ENCODE measurements around the gene EML4. TPM values are rescaled to one million over a fixed set of nuclear protein-coding genes. Genes with fewer than 3 reads are reported as not detected.
"Not testable (repeated sequence)": the region's sequence is repeated elsewhere in the genome, so short reads cannot be mapped to it uniquely, and the experiment has no call there.

Gene EML4
- total RNA-seq, 1 donor from 2014 or later, result 68.2 TPM

DNA sequence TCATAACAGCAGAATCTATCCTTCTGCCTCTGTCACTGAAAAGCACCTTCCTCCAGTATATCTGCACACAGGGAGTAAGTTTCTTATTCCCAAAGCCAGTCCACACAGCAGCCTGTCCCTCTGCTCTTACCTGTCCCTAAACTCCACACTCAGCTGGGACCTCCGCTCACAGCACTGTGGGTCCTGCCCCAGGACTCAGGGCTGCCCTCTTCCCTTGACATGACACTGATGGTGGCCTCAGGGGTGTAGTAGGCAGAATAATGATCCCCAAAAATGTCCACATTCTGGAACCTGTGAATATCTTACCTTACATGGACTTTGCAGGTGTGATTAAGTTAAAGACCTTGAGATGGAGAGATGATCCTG lies 39.7 kb upstream of the EML4 start:
- Histone ChIP-seq H3K79me2 (ENCODE audit: insufficient read depth, low read length) (no peaks in the 10 kb centered on the region), H3K9me3 (ENCODE audit: insufficient read depth, low read depth, low read length) (no peaks in the 10 kb centered on the region), H3K27ac (ENCODE audit: low read depth, low read length) (no peak overlapping the region), H2AFZ (ENCODE audit: low read depth, low read length) (no peak overlapping the region), H3K4me3 (ENCODE audit: insufficient read depth, low read depth, low read length) (no peak overlapping the region), H3K4me2 (ENCODE audit: low read length) (peak overlapping the region; percentile 5), H3K36me3 (ENCODE audit: insufficient read depth, low read length) (no peaks in the 10 kb centered on the region), H3K9ac (ENCODE audit: low read length) (no peak overlapping the region), H3K4me1 (ENCODE audit: insufficient read depth, low read length) (peaks cover 26% of the 10 kb centered on the region), H4K20me1 (ENCODE audit: insufficient read depth, low read length) (no peaks in the 10 kb centered on the region), H3K27me3 (ENCODE audit: insufficient read depth, low read length) (no peaks in the 10 kb centered on the region)
- no peak overlapping the region for H3K27ac Mint-ChIP-seq (ENCODE audit: unreplicated experiment)
- H3K36me3 Mint-ChIP-seq (ENCODE audit: low read depth, unreplicated experiment), result no peaks in the 10 kb centered on the region
- no peak overlapping the region for H3K4me3 Mint-ChIP-seq (ENCODE audit: unreplicated experiment)
- FAIRE-seq (no peak), DNase-seq (ENCODE audit: low read depth) (no peak)
- H3K9me3 Mint-ChIP-seq (ENCODE audit: unreplicated experiment), result no peaks in the 10 kb centered on the region
- H3K4me1 Mint-ChIP-seq (ENCODE audit: low read depth, unreplicated experiment), result peaks cover 63% of the 10 kb centered on the region
- no peak for TF ChIP-seq EZH2 (IDR thresholded peaks at IDR 0.05; ENCODE audit: insufficient read depth, low read length)
- TF ChIP-seq, protein P1, sequence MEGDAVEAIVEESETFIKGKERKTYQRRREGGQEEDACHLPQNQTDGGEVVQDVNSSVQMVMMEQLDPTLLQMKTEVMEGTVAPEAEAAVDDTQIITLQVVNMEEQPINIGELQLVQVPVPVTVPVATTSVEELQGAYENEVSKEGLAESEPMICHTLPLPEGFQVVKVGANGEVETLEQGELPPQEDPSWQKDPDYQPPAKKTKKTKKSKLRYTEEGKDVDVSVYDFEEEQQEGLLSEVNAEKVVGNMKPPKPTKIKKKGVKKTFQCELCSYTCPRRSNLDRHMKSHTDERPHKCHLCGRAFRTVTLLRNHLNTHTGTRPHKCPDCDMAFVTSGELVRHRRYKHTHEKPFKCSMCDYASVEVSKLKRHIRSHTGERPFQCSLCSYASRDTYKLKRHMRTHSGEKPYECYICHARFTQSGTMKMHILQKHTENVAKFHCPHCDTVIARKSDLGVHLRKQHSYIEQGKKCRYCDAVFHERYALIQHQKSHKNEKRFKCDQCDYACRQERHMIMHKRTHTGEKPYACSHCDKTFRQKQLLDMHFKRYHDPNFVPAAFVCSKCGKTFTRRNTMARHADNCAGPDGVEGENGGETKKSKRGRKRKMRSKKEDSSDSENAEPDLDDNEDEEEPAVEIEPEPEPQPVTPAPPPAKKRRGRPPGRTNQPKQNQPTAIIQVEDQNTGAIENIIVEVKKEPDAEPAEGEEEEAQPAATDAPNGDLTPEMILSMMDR (IDR thresholded peaks at IDR 0.05; ENCODE audit: insufficient read depth, low read depth, low read length), result no peak
- no peaks in the 10 kb centered on the region for H3K27me3 Mint-ChIP-seq (ENCODE audit: low read depth, unreplicated experiment)

DNA sequence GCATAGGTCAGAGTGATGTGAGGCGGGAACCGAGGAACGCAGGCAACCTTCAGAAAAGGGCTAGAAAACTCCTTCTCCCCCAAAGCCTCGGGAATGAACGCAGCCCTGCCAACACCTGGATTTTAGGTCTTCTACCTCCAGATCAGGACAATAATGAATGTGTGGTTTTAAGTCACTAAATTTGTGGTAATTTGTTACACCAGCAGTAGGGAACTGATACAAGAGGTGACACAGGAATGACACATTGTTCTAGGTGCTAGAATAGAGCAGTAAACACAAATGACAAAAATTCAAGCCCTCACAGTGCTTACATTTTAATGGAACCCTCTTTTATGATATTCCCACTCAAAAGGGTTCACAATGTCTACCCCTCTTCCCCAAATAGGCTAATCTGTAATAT lies 39.2 kb upstream of the EML4 start:
- H3K9ac ChIP-seq (ENCODE audit: low read length), result no peak overlapping the region
- H3K36me3 ChIP-seq (ENCODE audit: insufficient read depth, low read length), result no peaks in the 10 kb centered on the region
- peaks cover 26% of the 10 kb centered on the region for H3K4me1 ChIP-seq (ENCODE audit: insufficient read depth, low read length)
- Mint-ChIP-seq H3K4me3 (ENCODE audit: unreplicated experiment) (no peak overlapping the region), H3K4me1 (ENCODE audit: low read depth, unreplicated experiment) (peaks cover 63% of the 10 kb centered on the region), H3K27me3 (ENCODE audit: low read depth, unreplicated experiment) (no peaks in the 10 kb centered on the region), H3K27ac (ENCODE audit: unreplicated experiment) (no peak overlapping the region), H3K36me3 (ENCODE audit: low read depth, unreplicated experiment) (no peaks in the 10 kb centered on the region), H3K9me3 (ENCODE audit: unreplicated experiment) (no peaks in the 10 kb centered on the region)
- H3K9me3 ChIP-seq (ENCODE audit: insufficient read depth, low read depth, low read length), result no peaks in the 10 kb centered on the region
- FAIRE-seq (no peak), DNase-seq (ENCODE audit: low read depth) (no peak)
- H3K27ac ChIP-seq (ENCODE audit: low read depth, low read length), result no peak overlapping the region
- no peaks in the 10 kb centered on the region for H4K20me1 ChIP-seq (ENCODE audit: insufficient read depth, low read length)
- H3K27me3 ChIP-seq (ENCODE audit: insufficient read depth, low read length), result no peaks in the 10 kb centered on the region
- TF ChIP-seq, protein P1 (IDR thresholded peaks at IDR 0.05; ENCODE audit: insufficient read depth, low read depth, low read length), result no peak
- TF ChIP-seq EZH2 (IDR thresholded peaks at IDR 0.05; ENCODE audit: insufficient read depth, low read length), result no peak
- no peak overlapping the region for H3K4me2 ChIP-seq (ENCODE audit: low read length)
- no peak overlapping the region for H3K4me3 ChIP-seq (ENCODE audit: insufficient read depth, low read depth, low read length)
- H2AFZ ChIP-seq (ENCODE audit: low read depth, low read length), result no peak overlapping the region
- H3K79me2 ChIP-seq (ENCODE audit: insufficient read depth, low read length), result no peaks in the 10 kb centered on the region

DNA sequence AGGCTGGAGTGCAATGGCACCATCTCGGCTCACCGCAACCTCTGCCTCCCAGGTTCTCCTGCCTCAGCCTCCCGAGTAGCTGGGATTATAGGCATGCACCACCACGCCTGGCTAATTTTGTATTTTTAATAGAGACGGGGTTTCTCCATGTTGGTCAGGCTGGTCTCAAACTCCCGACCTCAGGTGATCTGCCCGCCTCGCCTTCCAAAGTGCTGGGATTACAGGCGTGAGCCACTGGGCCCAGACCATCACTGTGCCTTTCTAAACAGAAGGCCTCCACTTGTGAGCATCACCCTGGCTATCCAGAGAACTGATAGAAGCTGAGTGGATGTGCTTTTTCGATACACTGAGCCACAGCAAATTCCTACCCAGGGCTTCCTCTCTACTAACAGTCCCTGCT lies 38.3 kb upstream of the EML4 start:
- H3K27me3 Mint-ChIP-seq (ENCODE audit: low read depth, unreplicated experiment); DNase-seq (ENCODE audit: low read depth); H3K36me3 Mint-ChIP-seq (ENCODE audit: low read depth, unreplicated experiment); FAIRE-seq; H3K79me2 ChIP-seq (ENCODE audit: insufficient read depth, low read length); H3K36me3 ChIP-seq (ENCODE audit: insufficient read depth, low read length); H3K27ac ChIP-seq (ENCODE audit: low read depth, low read length); H3K4me2 ChIP-seq (ENCODE audit: low read length); H3K4me3 Mint-ChIP-seq (ENCODE audit: unreplicated experiment); H3K9ac ChIP-seq (ENCODE audit: low read length); H2AFZ ChIP-seq (ENCODE audit: low read depth, low read length); H3K4me3 ChIP-seq (ENCODE audit: insufficient read depth, low read depth, low read length); H3K27me3 ChIP-seq (ENCODE audit: insufficient read depth, low read length); H3K9me3 ChIP-seq (ENCODE audit: insufficient read depth, low read depth, low read length); H3K9me3 Mint-ChIP-seq (ENCODE audit: unreplicated experiment); H4K20me1 ChIP-seq (ENCODE audit: insufficient read depth, low read length): not testable (repeated sequence)
- H3K4me1 ChIP-seq (ENCODE audit: insufficient read depth, low read length), result peaks cover 26% of the 10 kb centered on the region
- Mint-ChIP-seq H3K27ac (ENCODE audit: unreplicated experiment) (peak overlapping the region; percentile 0), H3K4me1 (ENCODE audit: low read depth, unreplicated experiment) (peaks cover 65% of the 10 kb centered on the region)

Data from astrocyte (in vitro differentiated cells and primary cell).